ENCODE data around the gene SPEG.

DNA sequence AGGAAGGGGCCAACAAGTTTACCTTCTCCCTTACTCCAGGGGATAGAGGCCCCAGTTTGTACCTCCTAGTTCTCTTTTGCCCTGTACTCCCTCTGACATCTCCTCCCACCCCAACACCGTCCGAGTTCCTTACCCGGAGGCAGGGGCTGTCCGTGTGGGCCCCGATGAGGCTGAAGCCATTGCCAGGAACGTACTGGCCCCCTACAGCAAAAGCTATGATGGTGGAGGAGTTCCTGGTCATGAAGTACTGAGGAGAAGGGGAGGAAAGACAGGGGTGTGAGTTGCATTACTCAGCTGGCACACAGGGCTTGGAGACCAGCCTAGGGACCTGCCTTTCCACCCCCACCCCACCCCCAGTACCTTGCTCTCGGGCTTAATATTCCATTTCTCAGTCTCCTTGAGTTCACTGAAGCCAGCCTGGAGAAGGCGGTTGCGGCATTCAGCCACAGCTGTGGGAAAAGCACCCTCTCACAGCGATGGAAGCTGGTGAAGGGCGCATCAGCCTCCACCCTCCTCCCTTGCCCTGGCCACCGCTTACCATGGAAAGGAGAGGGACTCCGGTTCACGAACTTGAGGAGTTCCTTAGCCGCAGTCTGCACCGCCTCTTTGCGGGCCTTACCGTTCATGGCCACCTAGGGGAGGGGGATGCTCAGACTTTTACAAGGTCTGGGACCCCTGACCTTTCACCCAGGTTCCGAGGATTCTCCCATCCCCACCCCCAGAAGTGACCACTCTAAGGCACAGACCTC is 47.9 kb upstream of the SPEG start:
- TF ChIP-seq GATA3 (IDR thresholded peaks at IDR 0.05; ENCODE audit: low read depth, low read length) (no peak), GATA2 (IDR thresholded peaks at IDR 0.05; ENCODE audit: low read depth, low read length) (no peak)
